Stimulated activated CD8-positive, alpha-beta memory T cell treated with anti-CD3 and anti-CD28 coated beads, Interleukin-2, amount 100 ng/mL, for 48 hours (primary cell): ENCODE data around the gene TTC16.
"Not testable (repeated sequence)": the region's sequence is repeated elsewhere in the genome, so short reads cannot be mapped to it uniquely, and the experiment has no call there.

ENCODE experiments used
- DNase-seq, 2 donors: peaks; one replicate each; pipeline ENCODE4 v3.0.0-alpha.2; 2020; ENCODE audit warnings: low read depth in 2 of 2

TTC16 gene

GRCh38 chr9:127768698-127769097 is 52.8 kb downstream of the TTC16 start:
- no peak for DNase-seq

DNA sequence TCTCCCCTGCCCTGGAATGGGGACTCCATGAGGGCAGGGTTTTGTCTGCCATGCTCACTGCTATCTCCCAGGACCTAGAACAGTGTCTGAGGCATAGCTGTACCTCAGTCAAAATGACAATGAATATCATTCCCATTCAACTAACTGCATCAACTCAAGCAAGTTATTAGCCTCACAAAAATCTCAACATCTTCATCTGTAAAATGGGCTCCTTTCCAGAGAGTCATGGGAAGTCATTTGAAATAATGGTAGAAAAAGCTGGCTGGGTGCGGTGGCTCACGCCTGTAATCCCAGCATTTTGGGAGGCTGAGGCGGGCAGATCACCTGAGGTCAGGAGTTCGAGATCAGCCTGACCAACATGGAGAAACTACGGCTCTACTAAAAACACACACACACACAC is 53.2 kb downstream of the TTC16 start:
- no peak for DNase-seq

GRCh38 chr9:127769929-127770582 is 54.2 kb downstream of the TTC16 start:
- no peak for DNase-seq

GRCh38 chr9:127770583-127770904 is 54.7 kb downstream of the TTC16 start:
- DNase-seq = no peak

GRCh38 chr9:127770905-127771569 is 55.2 kb downstream of the TTC16 start:
- peak; percentile 96 for DNase-seq

- no peak for DNase-seq
These were observed 55.8 kb downstream of the TTC16 start for GRCh38 chr9:127771570-127772189.

GRCh38 chr9:127772603-127773002 is 56.7 kb downstream of the TTC16 start:
- DNase-seq = no peak

DNA sequence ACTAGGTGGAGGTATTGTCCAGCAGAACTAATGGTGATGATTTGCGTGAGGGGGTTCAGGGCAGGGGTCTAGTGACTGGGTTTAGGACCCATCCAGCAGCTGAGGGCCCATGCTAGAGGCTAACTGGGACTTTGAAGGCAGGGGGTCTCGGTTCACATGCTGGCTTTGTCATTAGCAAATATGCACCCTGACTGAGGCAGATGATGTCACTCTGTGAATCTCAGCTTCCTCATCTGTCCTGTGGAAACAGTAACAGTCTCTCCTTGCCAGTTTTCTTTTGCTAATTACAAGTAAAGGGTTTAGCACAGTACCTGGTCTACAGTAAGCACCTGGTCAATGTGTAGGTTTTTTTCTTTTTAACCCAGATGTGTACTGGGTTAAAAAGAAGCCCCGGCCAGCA is 57.4 kb downstream of the TTC16 start:
- no peak for DNase-seq

GRCh38 chr9:127773981-127774380 is 58.1 kb downstream of the TTC16 start:
- DNase-seq = no peak

GRCh38 chr9:127776195-127776923 is 60.5 kb downstream of the TTC16 start:
- DNase-seq = peak; percentile 57 to 62

DNA sequence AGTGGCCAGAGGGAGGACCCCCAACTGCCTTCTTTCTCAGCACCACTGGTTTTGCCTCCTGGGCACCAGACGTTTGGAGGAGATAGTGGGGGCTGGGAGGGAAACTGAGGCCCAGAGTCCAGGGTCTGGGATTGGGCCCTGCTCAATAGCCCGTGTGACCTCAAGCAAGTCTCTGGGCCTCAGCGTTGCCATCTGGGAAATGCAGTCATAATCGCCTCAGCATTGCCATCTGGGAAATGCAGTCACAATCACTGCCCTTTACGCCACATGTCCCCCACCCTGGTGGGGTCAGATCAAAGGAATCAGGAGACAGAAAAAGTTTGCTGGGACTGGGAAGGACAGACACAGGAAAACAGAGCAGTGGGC is 61.0 kb downstream of the TTC16 start:
- DNase-seq = no peak

DNA sequence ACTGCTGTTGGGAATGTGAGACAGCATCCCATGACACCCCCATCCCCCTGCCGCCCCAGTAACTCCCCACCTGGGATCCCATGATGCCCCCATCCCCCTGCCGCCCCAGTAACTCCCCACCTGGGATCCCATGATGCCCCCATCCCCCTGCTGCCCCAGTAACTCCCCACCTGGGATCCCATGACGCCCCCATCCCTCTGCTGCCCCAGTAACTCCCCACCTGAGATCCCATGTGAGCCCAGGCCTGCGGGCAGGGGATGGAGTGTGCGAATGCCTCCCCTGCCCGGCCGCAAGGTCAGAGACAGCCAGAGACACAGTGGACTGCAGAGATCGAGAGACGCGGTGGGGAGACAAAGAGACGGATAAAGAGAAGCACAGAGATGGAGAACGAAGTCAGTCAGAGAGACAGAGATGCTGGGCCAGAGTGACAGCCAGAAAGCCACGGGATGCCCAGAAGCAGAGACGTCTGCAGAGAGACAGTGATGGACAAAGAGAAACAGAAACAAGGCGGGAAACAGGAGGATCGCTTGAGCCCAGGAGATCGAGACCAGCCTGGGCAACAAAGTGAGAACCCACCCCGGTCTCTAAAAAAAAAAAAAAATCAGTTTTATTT is 61.6 kb downstream of the TTC16 start:
- DNase-seq = no peak

GRCh38 chr9:127778280-127779135 is 62.6 kb downstream of the TTC16 start, which contains the start of gene SH2D3C:
Gene SH2D3C, minus strand, starts transcription at chr9:127778666. Its CDS starts 39 bp downstream, at chr9:127778627.
- DNase-seq = no peak

DNA sequence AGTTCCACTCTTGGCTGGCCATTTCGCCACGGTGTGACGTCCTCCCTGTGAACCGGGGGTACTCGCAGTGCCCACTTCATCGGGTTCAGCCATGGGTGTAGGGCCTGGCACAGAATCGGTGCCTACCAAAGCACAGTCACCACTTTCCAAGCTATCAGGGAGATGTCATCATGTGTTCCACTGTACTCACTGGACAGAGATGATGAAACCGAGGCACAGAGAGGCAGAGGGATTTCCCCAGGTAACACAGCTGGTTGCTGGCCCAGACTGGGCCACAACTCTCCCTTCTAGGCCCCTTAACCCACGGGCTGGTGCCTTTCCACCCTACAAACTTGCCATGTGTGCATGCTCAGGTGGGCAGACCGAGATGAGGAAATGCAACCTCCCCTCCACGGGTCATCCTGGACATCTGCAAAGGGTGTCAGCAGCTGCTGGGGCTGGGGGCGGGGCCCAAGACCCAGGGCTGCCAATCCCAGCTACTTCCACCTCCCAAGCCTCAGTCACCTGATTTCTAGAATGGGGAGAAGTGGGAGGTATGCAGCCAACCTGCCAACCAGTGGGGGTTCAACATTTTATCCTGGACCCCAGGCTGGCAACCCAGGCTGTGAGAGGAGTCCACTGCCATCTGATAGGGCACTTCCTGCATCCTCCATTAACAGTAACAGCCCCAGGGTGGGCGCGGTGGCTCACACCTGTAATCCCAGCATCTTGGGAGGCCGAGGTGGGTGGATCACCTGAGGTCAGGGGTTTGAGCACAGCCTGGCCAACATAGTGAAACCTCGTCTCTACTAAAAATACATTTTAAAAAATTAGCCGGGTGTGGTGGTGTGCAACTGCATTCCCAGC is 63.5 kb downstream of the TTC16 start:
- peak in 1 of 2 donors; percentile 44 for DNase-seq

- DNase-seq = no peak
These were observed 64.4 kb downstream of the TTC16 start for GRCh38 chr9:127780126-127780885.

DNA sequence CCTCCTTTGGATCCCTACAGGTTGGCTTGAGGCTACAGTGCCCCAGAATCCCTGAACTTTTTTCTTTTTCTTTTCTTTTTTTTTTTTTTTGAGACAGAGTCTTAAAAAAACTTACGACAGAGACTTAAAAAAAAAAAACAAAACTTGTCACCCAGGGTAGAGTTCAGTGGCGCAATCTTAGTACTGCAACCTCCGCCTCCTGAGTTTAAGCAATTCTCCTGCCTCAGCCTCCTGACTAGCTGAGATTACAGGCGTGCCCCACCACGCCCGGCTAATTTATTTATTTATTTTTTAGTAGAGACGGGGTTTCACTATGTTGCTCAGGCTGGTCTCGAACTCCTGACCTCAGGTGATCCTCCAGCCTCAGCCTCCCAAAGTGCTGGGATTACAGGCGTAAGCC is 65.0 kb downstream of the TTC16 start:
- DNase-seq = not testable (repeated sequence)
